Measurements from ENCODE around the gene P4HB. TPM values are rescaled to one million over a fixed set of nuclear protein-coding genes. Genes with fewer than 3 reads are reported as not detected.
A peak's percentile ranks its signal among the peaks of the same experiment; 100 is the strongest.

P4HB gene
- total RNA-seq, 1 experiment from 2014 or later: 958 TPM

DNA sequence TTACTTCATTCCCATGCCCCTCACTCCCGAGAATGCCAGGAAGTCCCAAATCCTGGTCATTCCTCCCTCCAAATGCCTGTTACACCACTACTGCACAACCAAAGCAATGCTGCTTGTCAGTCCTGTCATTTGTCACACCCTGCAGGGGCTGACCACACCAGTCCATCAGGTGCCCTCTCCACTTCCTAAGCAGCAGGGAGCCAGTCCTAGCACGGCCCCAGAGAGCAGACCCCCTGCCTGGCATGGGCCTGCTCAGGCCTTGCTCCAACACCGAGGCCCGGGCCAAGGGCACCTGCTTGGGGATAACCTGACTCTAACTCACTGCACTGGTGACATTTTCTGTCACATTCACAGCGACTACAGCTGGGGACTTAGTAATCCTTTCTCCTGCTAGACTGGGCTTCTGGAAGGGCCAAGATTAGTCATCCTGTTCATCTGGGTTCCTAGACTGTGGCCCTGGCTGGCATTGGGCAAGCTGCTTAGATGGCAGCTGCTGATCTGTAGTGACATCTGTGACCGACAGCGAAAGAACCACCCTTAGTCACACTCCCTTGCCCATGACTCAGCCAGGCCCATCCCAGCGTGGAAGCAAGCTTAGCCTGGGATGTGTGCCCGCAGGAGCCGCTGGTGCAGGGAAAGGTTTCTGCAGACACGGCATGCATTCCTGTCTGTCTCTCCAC, 25.7 kb upstream of the P4HB start:
- Mint-ChIP-seq H3K4me3 (ENCODE audit: unreplicated experiment) (no peak overlapping the region), H3K9me3 (ENCODE audit: unreplicated experiment) (no peaks in the 10 kb centered on the region), H3K27me3 (ENCODE audit: insufficient read depth, unreplicated experiment) (no peaks in the 10 kb centered on the region), H3K27ac (ENCODE audit: unreplicated experiment) (peak overlapping the region; percentile 84), H3K4me1 (ENCODE audit: low read depth, unreplicated experiment) (no peaks in the 10 kb centered on the region), H3K36me3 (ENCODE audit: insufficient read depth, unreplicated experiment) (peaks cover 100% of the 10 kb centered on the region)
- no peak for DNase-seq
- Histone ChIP-seq H3K36me3 (ENCODE audit: control insufficient read depth, insufficient read depth, low read length) (peaks cover 10% of the 10 kb centered on the region), H3K4me3 (ENCODE audit: low read depth, low read length) (no peak overlapping the region), H3K9me3 (no peaks in the 10 kb centered on the region), H3K27me3 (replicated peaks; ENCODE audit: control insufficient read depth, insufficient read depth, low read length) (no peaks in the 10 kb centered on the region), H3K4me1 (peaks cover 11% of the 10 kb centered on the region)
- BruUV-seq (replicated peaks): no TSS peak
- CTCF ChIA-PET: no interaction called here
- TF ChIP-seq, protein P1, sequence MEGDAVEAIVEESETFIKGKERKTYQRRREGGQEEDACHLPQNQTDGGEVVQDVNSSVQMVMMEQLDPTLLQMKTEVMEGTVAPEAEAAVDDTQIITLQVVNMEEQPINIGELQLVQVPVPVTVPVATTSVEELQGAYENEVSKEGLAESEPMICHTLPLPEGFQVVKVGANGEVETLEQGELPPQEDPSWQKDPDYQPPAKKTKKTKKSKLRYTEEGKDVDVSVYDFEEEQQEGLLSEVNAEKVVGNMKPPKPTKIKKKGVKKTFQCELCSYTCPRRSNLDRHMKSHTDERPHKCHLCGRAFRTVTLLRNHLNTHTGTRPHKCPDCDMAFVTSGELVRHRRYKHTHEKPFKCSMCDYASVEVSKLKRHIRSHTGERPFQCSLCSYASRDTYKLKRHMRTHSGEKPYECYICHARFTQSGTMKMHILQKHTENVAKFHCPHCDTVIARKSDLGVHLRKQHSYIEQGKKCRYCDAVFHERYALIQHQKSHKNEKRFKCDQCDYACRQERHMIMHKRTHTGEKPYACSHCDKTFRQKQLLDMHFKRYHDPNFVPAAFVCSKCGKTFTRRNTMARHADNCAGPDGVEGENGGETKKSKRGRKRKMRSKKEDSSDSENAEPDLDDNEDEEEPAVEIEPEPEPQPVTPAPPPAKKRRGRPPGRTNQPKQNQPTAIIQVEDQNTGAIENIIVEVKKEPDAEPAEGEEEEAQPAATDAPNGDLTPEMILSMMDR (IDR thresholded peaks at IDR 0.05; ENCODE audit: insufficient read depth in 1 of 2, low read depth in 1 of 2, low read length in 1 of 2, severe bottlenecking in 1 of 2, unreplicated experiment in 1 of 2): no peak
- POLR2A ChIA-PET: interaction anchor here (1.6 kb wide), 1 partner anchor 11 kb away, joined by 5 read pairs; no protein-coding TSS in a partner anchor
- intact Hi-C loops (cut with micrococcal nuclease; ENCODE audit: unreplicated experiment): no loop called here

DNA sequence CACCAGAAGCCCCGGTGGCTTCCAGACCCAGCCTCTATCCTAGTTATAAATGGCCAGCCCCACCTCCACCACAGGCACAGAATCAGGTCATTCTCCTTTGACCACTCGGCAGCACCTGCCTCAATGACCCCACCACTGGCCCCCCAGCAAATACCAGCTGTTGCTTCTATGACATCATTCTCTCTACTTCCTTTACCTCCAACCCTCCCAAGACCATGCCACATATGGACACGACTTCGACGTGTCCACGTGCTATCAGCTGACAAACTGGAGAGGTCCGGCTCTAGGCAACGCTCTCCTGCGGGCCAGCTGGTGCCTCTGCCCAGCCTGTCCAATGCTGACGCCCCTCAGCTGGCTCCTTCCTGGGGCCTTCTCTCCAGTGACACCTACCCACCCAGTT, 25.1 kb upstream of the P4HB start:
- POLR2A ChIA-PET: no interaction called here
- Mint-ChIP-seq H3K36me3 (ENCODE audit: insufficient read depth, unreplicated experiment) (peaks cover 100% of the 10 kb centered on the region), H3K9me3 (ENCODE audit: unreplicated experiment) (no peaks in the 10 kb centered on the region), H3K27me3 (ENCODE audit: insufficient read depth, unreplicated experiment) (no peaks in the 10 kb centered on the region), H3K4me3 (ENCODE audit: unreplicated experiment) (no peak overlapping the region), H3K27ac (ENCODE audit: unreplicated experiment) (peak overlapping the region; percentile 46), H3K4me1 (ENCODE audit: low read depth, unreplicated experiment) (no peaks in the 10 kb centered on the region)
- no TSS peak for BruUV-seq (replicated peaks)
- no peak for DNase-seq
- peaks cover 11% of the 10 kb centered on the region for H3K4me1 ChIP-seq
- no peaks in the 10 kb centered on the region for H3K9me3 ChIP-seq
- TF ChIP-seq, protein P1 (IDR thresholded peaks at IDR 0.05; ENCODE audit: insufficient read depth in 1 of 2, low read depth in 1 of 2, low read length in 1 of 2, severe bottlenecking in 1 of 2, unreplicated experiment in 1 of 2): no peak
- CTCF ChIA-PET: no interaction called here
- intact Hi-C loops (cut with micrococcal nuclease; ENCODE audit: unreplicated experiment): no loop called here
- no peaks in the 10 kb centered on the region for H3K27me3 ChIP-seq (replicated peaks; ENCODE audit: control insufficient read depth, insufficient read depth, low read length)
- no peak overlapping the region for H3K4me3 ChIP-seq (ENCODE audit: low read depth, low read length)
- H3K36me3 ChIP-seq (ENCODE audit: control insufficient read depth, insufficient read depth, low read length): peaks cover 10% of the 10 kb centered on the region

DNA sequence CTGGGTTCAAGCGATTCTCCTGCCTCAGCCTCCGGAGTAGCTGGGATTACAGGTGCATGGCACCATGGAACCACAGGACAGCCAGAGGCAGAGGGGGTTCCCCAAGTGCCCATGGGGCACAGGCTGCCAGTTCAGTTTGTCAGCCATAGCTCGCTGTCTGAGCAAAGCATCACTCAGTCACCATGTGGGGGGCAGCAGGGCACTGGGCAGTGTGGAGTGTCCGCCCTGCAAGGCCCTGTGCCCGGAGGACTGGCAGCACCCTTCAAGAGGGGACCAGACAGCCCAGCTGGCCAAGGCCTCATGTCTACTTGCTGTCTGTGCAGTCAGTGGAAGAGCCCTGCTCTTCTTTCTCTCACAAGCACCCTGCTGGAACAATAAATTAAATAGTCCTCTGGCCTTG, 24.6 kb upstream of the P4HB start:
- Mint-ChIP-seq H3K9me3 (ENCODE audit: unreplicated experiment) (no peaks in the 10 kb centered on the region), H3K27me3 (ENCODE audit: insufficient read depth, unreplicated experiment) (no peaks in the 10 kb centered on the region), H3K4me3 (ENCODE audit: unreplicated experiment) (no peak overlapping the region), H3K4me1 (ENCODE audit: low read depth, unreplicated experiment) (no peaks in the 10 kb centered on the region), H3K36me3 (ENCODE audit: insufficient read depth, unreplicated experiment) (peaks cover 100% of the 10 kb centered on the region), H3K27ac (ENCODE audit: unreplicated experiment) (no peak overlapping the region)
- no TSS peak for BruUV-seq (replicated peaks)
- peaks cover 6% of the 10 kb centered on the region for H3K4me1 ChIP-seq
- intact Hi-C loops (cut with micrococcal nuclease; ENCODE audit: unreplicated experiment): no loop called here
- peaks cover 10% of the 10 kb centered on the region for H3K36me3 ChIP-seq (ENCODE audit: control insufficient read depth, insufficient read depth, low read length)
- no peak for DNase-seq
- no peaks in the 10 kb centered on the region for H3K27me3 ChIP-seq (replicated peaks; ENCODE audit: control insufficient read depth, insufficient read depth, low read length)
- TF ChIP-seq, protein P1 (IDR thresholded peaks at IDR 0.05; ENCODE audit: insufficient read depth in 1 of 2, low read depth in 1 of 2, low read length in 1 of 2, severe bottlenecking in 1 of 2, unreplicated experiment in 1 of 2): no peak
- no peaks in the 10 kb centered on the region for H3K9me3 ChIP-seq
- no peak overlapping the region for H3K4me3 ChIP-seq (ENCODE audit: low read depth, low read length)
- ChIA-PET POLR2A (no interaction called here), CTCF (no interaction called here)

All from Caco-2 (cell line).